OCI-LY7 (cell line): ENCODE results near the gene ZBTB20.

Source experiments
- CTCF ChIP-seq: fragments of 200-600 bp; sonication (generic); conservative IDR thresholded peaks from 2 replicates; pipeline ENCODE4 v1.5.1; 2014; ENCODE audit warnings: mild to moderate bottlenecking, antibody characterized with exemption, low read length, moderate library complexity, mixed read lengths
- EZH2phosphoT487 ChIP-seq: fragments of 200-600 bp; sonication (generic); IDR thresholded peaks from 2 replicates; pipeline ENCODE4 v1.6.1; 2018; ENCODE audit warnings: low read depth, borderline replicate concordance, mild to moderate bottlenecking, mixed run types, antibody characterized with exemption, low read length, moderate library complexity, mixed read lengths

- TF ChIP-seq CTCF (no peak), EZH2phosphoT487 (no peak)
Measured at GRCh38 chr3:114762144-114762543, 384.9 kb downstream of the ZBTB20 start.
